ENCODE measurements around the gene DENND4B. TPM values are rescaled to one million over a fixed set of nuclear protein-coding genes. Genes with fewer than 3 reads are reported as not detected.

Gene DENND4B
- total and polyA plus RNA-seq, 8 donors = 41.3 to 106 (median 48.7) TPM

DNA sequence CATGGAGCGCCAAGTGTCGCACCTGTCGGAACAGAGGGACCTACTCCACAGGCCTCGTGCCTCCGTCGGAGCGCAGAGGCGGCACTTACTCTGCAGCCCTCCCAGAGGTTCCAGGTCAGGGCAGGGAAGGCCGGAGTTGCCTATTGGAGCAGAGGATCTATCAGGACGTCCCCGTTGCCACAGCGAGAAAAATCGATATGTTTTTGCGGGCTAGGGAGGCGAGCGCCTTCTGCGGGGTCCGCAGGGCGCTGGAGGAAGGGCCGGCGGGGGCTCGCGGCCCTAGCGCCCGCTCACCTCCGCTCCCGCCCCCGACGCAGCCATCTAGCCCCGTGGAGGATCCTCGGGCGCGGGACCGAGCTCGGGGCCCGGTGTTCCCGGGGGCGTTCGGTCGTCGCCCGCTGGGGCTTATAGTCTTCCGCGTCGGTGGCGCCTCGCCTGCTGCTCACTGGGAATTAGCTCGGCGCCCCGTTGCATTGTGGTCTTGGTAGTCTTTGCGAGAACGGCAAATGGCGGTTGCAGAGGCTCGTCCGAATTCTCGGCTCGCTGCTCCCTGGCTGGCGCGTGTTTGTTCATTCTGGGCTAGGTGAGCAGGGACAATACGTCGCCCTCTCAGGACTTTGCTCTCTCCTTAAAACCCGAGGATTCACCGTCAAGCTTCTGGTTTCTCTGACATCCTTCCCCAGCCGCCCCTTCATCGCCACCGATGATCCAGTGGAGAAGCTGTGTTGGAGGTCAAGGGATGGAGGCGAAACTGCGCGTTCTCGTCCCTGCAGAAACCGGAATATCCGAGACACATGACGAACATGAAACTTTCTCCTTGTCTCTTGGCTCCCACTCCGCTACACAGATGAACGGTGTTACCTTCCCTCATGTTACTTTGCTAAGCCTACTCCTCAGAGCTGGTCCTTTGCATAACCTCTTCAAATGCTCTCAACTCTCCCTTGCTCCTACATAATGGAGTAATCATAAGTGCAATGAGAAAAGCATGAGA is 31.0 kb upstream of the DENND4B start, which contains the start of gene JTB:
Gene JTB, minus strand, starts transcription at position 425 of the 991 bp plus-strand sequence. Its CDS starts 422 bp downstream, at position 3.
- no peaks in the 10 kb centered on the region for H3K27me3 ChIP-seq
- peaks cover 0 to 57% of the 10 kb centered on the region in 2 donors for H3K36me3 ChIP-seq
- peaks cover 15 to 50% of the 10 kb centered on the region in 2 donors for H3K4me1 ChIP-seq
- no peaks in the 10 kb centered on the region for H3K9me3 ChIP-seq
- TF ChIP-seq, protein P1, sequence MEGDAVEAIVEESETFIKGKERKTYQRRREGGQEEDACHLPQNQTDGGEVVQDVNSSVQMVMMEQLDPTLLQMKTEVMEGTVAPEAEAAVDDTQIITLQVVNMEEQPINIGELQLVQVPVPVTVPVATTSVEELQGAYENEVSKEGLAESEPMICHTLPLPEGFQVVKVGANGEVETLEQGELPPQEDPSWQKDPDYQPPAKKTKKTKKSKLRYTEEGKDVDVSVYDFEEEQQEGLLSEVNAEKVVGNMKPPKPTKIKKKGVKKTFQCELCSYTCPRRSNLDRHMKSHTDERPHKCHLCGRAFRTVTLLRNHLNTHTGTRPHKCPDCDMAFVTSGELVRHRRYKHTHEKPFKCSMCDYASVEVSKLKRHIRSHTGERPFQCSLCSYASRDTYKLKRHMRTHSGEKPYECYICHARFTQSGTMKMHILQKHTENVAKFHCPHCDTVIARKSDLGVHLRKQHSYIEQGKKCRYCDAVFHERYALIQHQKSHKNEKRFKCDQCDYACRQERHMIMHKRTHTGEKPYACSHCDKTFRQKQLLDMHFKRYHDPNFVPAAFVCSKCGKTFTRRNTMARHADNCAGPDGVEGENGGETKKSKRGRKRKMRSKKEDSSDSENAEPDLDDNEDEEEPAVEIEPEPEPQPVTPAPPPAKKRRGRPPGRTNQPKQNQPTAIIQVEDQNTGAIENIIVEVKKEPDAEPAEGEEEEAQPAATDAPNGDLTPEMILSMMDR (IDR thresholded peaks at IDR 0.05) = no peak
- ATAC-seq (peak; percentile 99), DNase-seq (peak in 3 of 4 donors; percentile 87 to 97 (median 94))
- intact Hi-C loops (cut with DNase I) = no loop called here
- H3K4me3 ChIP-seq = peak within 1 kb of the TSS; percentile 98 to 99
- H3K27ac ChIP-seq = peak within 1 kb of the TSS; percentile 90

DNA sequence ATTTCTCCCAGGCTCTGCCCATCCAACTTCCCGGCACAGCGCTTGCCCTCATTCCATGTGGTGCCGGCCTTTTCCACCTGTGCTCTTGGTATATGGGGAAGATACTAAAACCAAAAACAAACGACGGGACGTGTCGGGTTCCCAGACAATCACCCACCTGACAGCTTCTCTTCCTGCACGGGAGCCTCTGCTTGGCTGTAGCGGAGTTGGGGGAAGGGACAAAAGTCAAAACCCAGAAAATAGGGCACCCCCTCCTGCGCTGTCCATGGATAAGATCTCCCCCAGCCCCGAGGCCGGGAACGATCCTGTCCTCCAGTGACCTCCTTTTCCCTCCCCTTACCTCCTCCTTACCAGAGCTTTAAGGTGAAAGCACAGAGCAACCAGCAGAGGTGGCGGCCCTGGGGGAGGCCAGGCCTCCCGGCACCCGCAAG is 30.3 kb upstream of the DENND4B start:
- intact Hi-C loops (cut with DNase I) = no loop called here
- TF ChIP-seq, protein P1 (IDR thresholded peaks at IDR 0.05) = no peak
- ATAC-seq (peak; percentile 5), DNase-seq (no peak)
- Histone ChIP-seq H3K4me3 (peak overlapping the region; percentile 98 to 99), H3K4me1 (peaks cover 15 to 49% of the 10 kb centered on the region in 2 donors), H3K27me3 (no peaks in the 10 kb centered on the region), H3K9me3 (no peaks in the 10 kb centered on the region), H3K27ac (peak overlapping the region; percentile 90), H3K36me3 (peaks cover 0 to 53% of the 10 kb centered on the region in 2 donors)

DNA sequence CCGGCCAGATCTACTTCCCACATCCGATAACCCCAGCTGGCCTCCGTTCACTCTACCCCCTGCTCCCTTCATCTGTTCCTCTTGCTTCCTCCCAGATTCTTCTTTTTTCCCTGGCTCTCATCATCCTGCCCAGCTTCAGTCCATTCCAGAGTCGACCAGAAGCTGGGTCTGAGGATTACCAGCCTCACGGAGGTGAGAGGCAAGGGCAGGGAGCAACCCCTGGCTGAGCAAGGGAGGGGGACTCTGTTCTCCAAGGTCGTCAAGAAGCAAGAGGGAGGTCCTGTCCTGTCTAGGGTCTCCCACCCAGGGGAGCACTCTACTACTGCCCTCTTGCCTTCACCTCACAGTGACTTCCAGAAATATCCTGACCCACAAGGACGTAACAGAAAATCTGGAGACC is 27.0 kb upstream of the DENND4B start:
- H3K27ac ChIP-seq = no peak overlapping the region
- ATAC-seq (no peak), DNase-seq (no peak)
- no peaks in the 10 kb centered on the region for H3K27me3 ChIP-seq
- H3K9me3 ChIP-seq = no peaks in the 10 kb centered on the region
- intact Hi-C loops (cut with DNase I) = no loop called here
- peaks cover 14 to 38% of the 10 kb centered on the region in 2 donors for H3K4me1 ChIP-seq
- no peak overlapping the region for H3K4me3 ChIP-seq
- peaks cover 0 to 33% of the 10 kb centered on the region in 2 donors for H3K36me3 ChIP-seq
- TF ChIP-seq, protein P1 (IDR thresholded peaks at IDR 0.05) = no peak

- ATAC-seq (no peak), DNase-seq (no peak)
- H3K27ac ChIP-seq = no peak overlapping the region
- no peaks in the 10 kb centered on the region for H3K27me3 ChIP-seq
- TF ChIP-seq, protein P1 (IDR thresholded peaks at IDR 0.05) = no peak
- intact Hi-C loops (cut with DNase I) = no loop called here
- H3K36me3 ChIP-seq = peaks cover 0 to 33% of the 10 kb centered on the region in 2 donors
- H3K4me3 ChIP-seq = no peak overlapping the region
- H3K4me1 ChIP-seq = peaks cover 10 to 38% of the 10 kb centered on the region in 2 donors
- no peaks in the 10 kb centered on the region for H3K9me3 ChIP-seq
Observed at GRCh38 chr1:153973071-153973470, 26.6 kb upstream of the DENND4B start.

GRCh38 chr1:153970346-153970745 is 23.8 kb upstream of the DENND4B start:
- no peaks in the 10 kb centered on the region for H3K27me3 ChIP-seq
- no peak overlapping the region for H3K4me3 ChIP-seq
- H3K36me3 ChIP-seq = peaks cover 0 to 27% of the 10 kb centered on the region in 2 donors
- DNase-seq = no peak
- peaks cover 0 to 38% of the 10 kb centered on the region in 2 donors for H3K4me1 ChIP-seq
- intact Hi-C loops (cut with DNase I) = no loop called here
- no peaks in the 10 kb centered on the region for H3K9me3 ChIP-seq
- TF ChIP-seq, protein P1 (IDR thresholded peaks at IDR 0.05) = no peak
- H3K27ac ChIP-seq = no peak overlapping the region
- no peak for ATAC-seq

Measured in left lung (tissue), 10 donors.